Measurements from ENCODE around the gene TP73. TPM values are rescaled to one million over a fixed set of nuclear protein-coding genes. Genes with fewer than 3 reads are reported as not detected.

Gene TP73
- polyA plus RNA-seq, 1 donor from 2014 or later: not detected

GRCh38 chr1:3761296-3762010 is 109.1 kb downstream of the TP73 start:
- H3K79me2 ChIP-seq (replicated peaks; ENCODE audit: insufficient read depth, low read length): no peaks in the 10 kb centered on the region
- no peaks in the 10 kb centered on the region for H3F3A ChIP-seq (ENCODE audit: insufficient read depth, low read length, poor library complexity, severe bottlenecking)
- H3K9me3 ChIP-seq (ENCODE audit: low read length): peaks cover 5% of the 10 kb centered on the region
- no peak overlapping the region for H3K27ac ChIP-seq (ENCODE audit: low read length)
- no peak overlapping the region for H3K4me2 ChIP-seq (ENCODE audit: low read length)
- no peak overlapping the region for H2AFZ ChIP-seq (ENCODE audit: low read depth, low read length)
- H3K9ac ChIP-seq (ENCODE audit: low read length): no peak overlapping the region
- TF ChIP-seq EP300 (conservative IDR thresholded peaks at IDR 0.05; ENCODE audit: poor library complexity, severe bottlenecking): no peak
- H3K4me3 ChIP-seq (ENCODE audit: low read length): no peak overlapping the region
- H3K27me3 ChIP-seq (ENCODE audit: insufficient read depth, low read depth, low read length): no peaks in the 10 kb centered on the region
- H4K20me1 ChIP-seq (ENCODE audit: insufficient read depth): no peaks in the 10 kb centered on the region
- no peaks in the 10 kb centered on the region for H3K36me3 ChIP-seq (ENCODE audit: insufficient read depth, low read length)
- no peaks in the 10 kb centered on the region for H3K9me2 ChIP-seq (ENCODE audit: insufficient read depth, low read length)

- no peaks in the 10 kb centered on the region for H3K9me2 ChIP-seq (ENCODE audit: insufficient read depth, low read length)
- H3K4me2 ChIP-seq (ENCODE audit: low read length): no peak overlapping the region
- H4K20me1 ChIP-seq (ENCODE audit: insufficient read depth): no peaks in the 10 kb centered on the region
- H3K27ac ChIP-seq (ENCODE audit: low read length): no peak overlapping the region
- no peak overlapping the region for H3K4me3 ChIP-seq (ENCODE audit: low read length)
- H3K9ac ChIP-seq (ENCODE audit: low read length): no peak overlapping the region
- H3F3A ChIP-seq (ENCODE audit: insufficient read depth, low read length, poor library complexity, severe bottlenecking): no peaks in the 10 kb centered on the region
- H2AFZ ChIP-seq (ENCODE audit: low read depth, low read length): no peak overlapping the region
- TF ChIP-seq EZH2 (IDR thresholded peaks at IDR 0.05; ENCODE audit: borderline replicate concordance, insufficient read depth, low read length, poor library complexity, severe bottlenecking): no peak
- no peak for TF ChIP-seq REST (IDR thresholded peaks at IDR 0.05; ENCODE audit: borderline replicate concordance)
- TF ChIP-seq EP300 (conservative IDR thresholded peaks at IDR 0.05; ENCODE audit: poor library complexity, severe bottlenecking): no peak
- no peak for TF ChIP-seq RAD21 (conservative IDR thresholded peaks at IDR 0.05)
- TF ChIP-seq MXI1 (conservative IDR thresholded peaks at IDR 0.05; ENCODE audit: poor library complexity, severe bottlenecking): no peak
- TF ChIP-seq CTCF (IDR thresholded peaks at IDR 0.05; ENCODE audit: poor library complexity, severe bottlenecking): no peak
- no peak for TF ChIP-seq POLR2AphosphoS5 (IDR thresholded peaks at IDR 0.05)
- no peak for TF ChIP-seq SMC3 (conservative IDR thresholded peaks at IDR 0.05; ENCODE audit: poor library complexity)
- no peaks in the 10 kb centered on the region for H3K79me2 ChIP-seq (replicated peaks; ENCODE audit: insufficient read depth, low read length)
- H3K27me3 ChIP-seq (ENCODE audit: insufficient read depth, low read depth, low read length): no peaks in the 10 kb centered on the region
- H3K36me3 ChIP-seq (ENCODE audit: insufficient read depth, low read length): no peaks in the 10 kb centered on the region
- H3K9me3 ChIP-seq (ENCODE audit: low read length): peaks cover 5% of the 10 kb centered on the region
Measured at GRCh38 chr1:3762151-3762872, 110.0 kb downstream of the TP73 start.

All from neural cell (in vitro differentiated cells).